Activated naive CD8-positive, alpha-beta T cell treated with anti-CD3 and anti-CD28 coated beads, Interleukin-2, amount 10 ng/mL, durations not matched to agents 7 days and 5 days (primary cell): Measurements from ENCODE around the gene PTPRU. TPM values are rescaled to one million over a fixed set of nuclear protein-coding genes. Genes with fewer than 3 reads are reported as not detected.
"Not testable (repeated sequence)": the region's sequence is repeated elsewhere in the genome, so short reads cannot be mapped to it uniquely, and the experiment has no call there.

Experiments
- ATAC-seq: fragments of 150-1000 bp; cut with Tn5 transposase; one replicate; pipeline ENCODE4 v1.10.0; 2021; ENCODE audit warnings: low read depth, moderate library complexity
- POLR2A ChIA-PET: fragments of 350-600 bp; sonication (Branson Sonifier 250); formaldehyde crosslinking; loops from one replicate; lab custom pipeline; 2021; ENCODE audit warnings: antibody characterized with exemption; lab: Charles Lee
- DNase-seq: peaks from one replicate; pipeline ENCODE4 v3.0.0; 2021
- H3K27ac Mint-ChIP-seq: one replicate; pipeline ENCODE4 v1.8.0; 2022; ENCODE audit warnings: mild to moderate bottlenecking, mixed read lengths
- H3K27me3 Mint-ChIP-seq: one replicate; pipeline ENCODE4 v1.8.0; 2022; ENCODE audit warnings: mild to moderate bottlenecking, moderate library complexity, mixed read lengths
- H3K36me3 Mint-ChIP-seq: one replicate; pipeline ENCODE4 v1.8.0; 2021; ENCODE audit warnings: mild to moderate bottlenecking, mixed read lengths
- H3K4me1 Mint-ChIP-seq: one replicate; pipeline ENCODE4 v1.8.0; 2021; ENCODE audit warnings: mixed read lengths
- H3K4me3 Mint-ChIP-seq: one replicate; pipeline ENCODE4 v1.8.0; 2022; ENCODE audit warnings: mild to moderate bottlenecking, moderate library complexity, mixed read lengths
- H3K9me3 Mint-ChIP-seq: one replicate; pipeline ENCODE4 v1.8.0; 2021; ENCODE audit warnings: mixed read lengths
- total RNA-seq, 2 experiments: library from RNA; stranded (reverse); gene quantifications; one replicate each; pipeline ENCODE4 v1.2.3, GENCODE V29; 2021

Gene PTPRU
- total RNA-seq, 2 experiments from 2014 or later = 0.54 to 0.69 TPM

DNA sequence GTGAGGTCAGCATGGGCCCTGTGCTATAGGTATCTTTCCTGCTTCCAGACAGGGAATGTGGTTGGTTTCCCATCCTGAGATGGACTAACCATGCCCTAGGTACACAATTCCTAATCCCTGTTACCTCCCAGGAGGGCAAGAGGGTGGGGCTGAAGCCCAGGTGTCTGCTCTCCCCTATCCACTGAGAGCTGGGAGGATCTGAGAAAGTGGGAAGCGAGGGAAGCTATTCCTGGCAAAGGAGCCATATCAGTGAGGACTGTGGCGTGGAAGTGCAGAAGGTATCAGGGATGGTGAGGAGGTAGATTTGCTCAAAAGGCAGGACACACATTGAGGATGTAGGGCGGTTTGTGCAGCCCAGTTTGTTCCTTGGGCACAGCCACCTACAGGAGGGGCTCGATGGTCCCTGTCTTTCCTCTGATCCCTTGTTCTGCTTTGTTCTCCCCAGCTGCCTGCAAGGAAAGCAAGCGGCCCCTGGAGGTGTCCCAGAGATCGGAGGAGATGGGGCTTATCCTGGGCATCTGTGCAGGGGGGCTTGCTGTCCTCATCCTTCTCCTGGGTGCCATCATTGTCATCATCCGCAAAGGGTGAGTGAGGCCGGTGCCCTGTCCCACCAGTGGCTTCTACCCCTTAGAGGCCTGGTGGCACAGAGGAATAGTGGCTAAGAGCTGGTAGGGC, 48.1 kb downstream of the PTPRU start:
- H3K27ac Mint-ChIP-seq = no peak overlapping the region
- no peaks in the 10 kb centered on the region for H3K27me3 Mint-ChIP-seq
- no peaks in the 10 kb centered on the region for H3K36me3 Mint-ChIP-seq
- no peaks in the 10 kb centered on the region for H3K9me3 Mint-ChIP-seq
- H3K4me1 Mint-ChIP-seq = peaks cover 4% of the 10 kb centered on the region
- ATAC-seq (no peak), DNase-seq (no peak)
- H3K4me3 Mint-ChIP-seq = no peak overlapping the region
- POLR2A ChIA-PET = no interaction called here

DNA sequence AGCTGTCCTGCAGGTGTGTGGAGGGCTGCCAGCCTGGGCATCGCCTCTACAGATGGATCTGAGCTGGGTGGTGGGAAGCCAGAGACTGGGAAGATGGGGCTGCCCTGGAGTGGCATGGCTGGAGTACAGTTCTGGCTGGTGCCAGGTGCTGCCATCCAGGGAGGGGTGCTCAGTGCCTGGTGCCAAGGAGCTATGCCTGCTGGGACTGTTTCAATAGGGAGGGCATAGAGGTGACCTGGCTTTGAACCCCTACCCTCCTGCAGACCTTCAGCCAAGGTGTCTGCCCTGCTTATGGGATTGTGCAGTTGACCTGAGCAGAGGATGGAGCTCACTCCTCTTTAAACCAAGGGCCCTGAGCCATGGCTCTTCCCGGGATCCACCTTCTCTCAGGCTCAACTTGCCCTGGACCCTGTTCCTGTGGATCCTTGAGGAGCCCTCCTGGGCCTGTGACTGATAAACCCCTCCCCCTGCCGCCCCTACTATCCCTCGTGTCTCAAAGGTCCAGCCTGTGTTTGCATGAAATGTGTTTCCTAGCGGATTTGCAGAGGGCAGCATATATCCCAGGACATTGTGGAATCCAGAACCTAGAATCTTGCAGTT, 48.7 kb downstream of the PTPRU start:
- no peaks in the 10 kb centered on the region for H3K27me3 Mint-ChIP-seq
- no peak overlapping the region for H3K27ac Mint-ChIP-seq
- no peaks in the 10 kb centered on the region for H3K9me3 Mint-ChIP-seq
- DNase-seq (no peak), ATAC-seq (no peak)
- H3K4me1 Mint-ChIP-seq = peaks cover 4% of the 10 kb centered on the region
- no peak overlapping the region for H3K4me3 Mint-ChIP-seq
- no peaks in the 10 kb centered on the region for H3K36me3 Mint-ChIP-seq
- POLR2A ChIA-PET = no interaction called here

DNA sequence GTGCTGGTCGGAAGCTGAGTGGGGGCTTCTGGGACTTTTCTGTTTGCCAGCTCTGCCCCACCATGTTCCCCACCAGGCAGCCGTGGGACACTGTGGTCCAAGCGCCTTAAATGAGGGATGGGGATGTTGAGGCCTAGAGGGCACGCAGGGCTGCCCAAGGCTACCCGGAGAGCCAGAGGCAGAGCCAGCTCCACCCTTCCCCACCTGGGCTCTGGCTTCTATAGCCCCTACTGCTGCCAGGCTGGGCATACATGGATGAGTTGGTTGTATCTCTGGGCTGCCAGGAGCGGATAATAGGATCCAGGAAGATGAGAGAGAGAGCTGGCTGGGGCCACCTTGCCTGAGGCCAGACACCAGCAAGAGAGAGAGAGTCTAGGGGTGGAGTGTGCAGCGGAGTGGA, 49.4 kb downstream of the PTPRU start:
- H3K27me3 Mint-ChIP-seq = no peaks in the 10 kb centered on the region
- H3K36me3 Mint-ChIP-seq = no peaks in the 10 kb centered on the region
- POLR2A ChIA-PET = no interaction called here
- H3K27ac Mint-ChIP-seq = no peak overlapping the region
- H3K9me3 Mint-ChIP-seq = no peaks in the 10 kb centered on the region
- no peak overlapping the region for H3K4me3 Mint-ChIP-seq
- DNase-seq (no peak), ATAC-seq (no peak)
- H3K4me1 Mint-ChIP-seq = peaks cover 4% of the 10 kb centered on the region

DNA sequence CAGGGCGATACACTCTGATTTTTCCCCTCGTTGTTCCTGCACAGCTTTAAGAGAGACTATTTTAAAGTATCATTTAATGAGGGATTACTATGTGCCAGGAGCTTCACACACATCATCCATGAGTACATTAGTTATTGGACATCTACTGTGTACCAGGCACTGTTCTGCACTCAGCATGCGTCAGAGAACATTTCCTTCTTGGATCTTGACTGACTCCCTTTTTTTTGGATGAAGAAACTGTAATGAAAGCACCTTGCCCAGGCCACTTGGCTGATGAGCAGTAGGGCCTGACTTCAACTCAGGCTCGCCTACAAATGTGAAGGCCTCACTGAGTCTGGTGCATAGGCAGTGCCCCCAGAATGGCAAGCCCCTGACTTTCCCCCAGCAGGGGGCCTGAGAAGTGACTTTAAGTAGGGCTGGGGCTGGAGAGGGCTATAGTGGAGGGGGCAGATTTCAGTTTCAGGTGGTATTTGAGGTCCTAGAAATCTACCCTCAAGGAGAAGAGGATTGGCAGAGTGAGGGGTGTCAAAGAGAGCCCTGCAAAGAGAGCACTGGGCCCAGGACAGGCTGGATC, 50.0 kb downstream of the PTPRU start:
- Mint-ChIP-seq H3K36me3 (no peaks in the 10 kb centered on the region), H3K4me3 (no peak overlapping the region), H3K27ac (no peak overlapping the region), H3K4me1 (peaks cover 4% of the 10 kb centered on the region), H3K9me3 (no peaks in the 10 kb centered on the region), H3K27me3 (no peaks in the 10 kb centered on the region)
- ATAC-seq (no peak), DNase-seq (no peak)
- POLR2A ChIA-PET = no interaction called here

DNA sequence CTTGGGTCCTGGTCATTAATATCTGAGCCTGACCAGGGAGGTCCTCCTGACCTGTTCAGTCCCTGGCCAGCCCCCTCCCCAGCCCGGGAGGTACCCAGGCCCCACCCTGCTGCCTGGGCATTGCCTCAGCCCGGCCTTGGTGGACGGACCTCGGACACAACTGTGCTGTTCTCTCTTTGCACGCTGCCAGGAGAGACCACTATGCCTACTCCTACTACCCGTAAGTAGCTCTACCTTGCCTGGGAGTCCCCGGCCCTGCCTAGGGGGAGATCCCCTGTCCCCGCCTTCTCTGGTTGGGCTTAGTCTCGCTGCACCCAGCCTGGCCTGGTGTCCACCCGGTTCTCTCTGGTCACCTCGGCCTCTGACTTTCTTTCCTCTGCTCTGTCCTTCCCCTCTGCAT, 53.2 kb downstream of the PTPRU start:
- POLR2A ChIA-PET = no interaction called here
- no peak for ATAC-seq
- no peak overlapping the region for H3K4me3 Mint-ChIP-seq
- H3K27ac Mint-ChIP-seq = no peak overlapping the region
- peaks cover 3% of the 10 kb centered on the region for H3K27me3 Mint-ChIP-seq
- no peak for DNase-seq
- no peaks in the 10 kb centered on the region for H3K9me3 Mint-ChIP-seq
- H3K36me3 Mint-ChIP-seq = no peaks in the 10 kb centered on the region
- no peaks in the 10 kb centered on the region for H3K4me1 Mint-ChIP-seq

DNA sequence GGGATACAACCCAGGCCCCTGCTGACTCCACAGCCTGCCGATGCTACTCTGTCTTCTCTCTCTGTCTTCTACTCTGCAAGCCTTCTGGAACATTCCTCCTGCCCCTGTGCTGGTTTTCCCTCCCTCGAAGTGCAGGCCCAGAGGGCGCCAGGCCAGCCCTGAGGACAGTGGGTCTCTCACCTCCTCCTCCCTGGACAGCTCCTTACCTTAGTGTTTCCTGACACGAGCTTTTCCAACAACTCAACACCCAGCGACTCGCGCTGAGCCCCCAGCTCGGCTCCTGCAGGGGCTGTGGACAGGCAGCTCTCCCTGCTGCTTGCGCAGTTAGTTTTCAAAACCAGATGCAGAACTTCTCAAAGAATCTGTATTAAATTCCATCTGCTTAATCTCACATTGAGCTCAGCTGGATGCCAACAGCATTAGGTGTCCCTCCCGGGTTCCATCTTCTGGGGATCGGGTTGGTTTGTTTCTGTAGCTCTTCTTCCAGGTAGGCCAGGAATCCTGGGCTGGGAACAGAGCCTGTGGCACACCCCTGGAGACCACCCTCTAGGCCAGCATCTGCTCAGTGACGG, 54.2 kb downstream of the PTPRU start:
- no peaks in the 10 kb centered on the region for H3K4me1 Mint-ChIP-seq

DNA sequence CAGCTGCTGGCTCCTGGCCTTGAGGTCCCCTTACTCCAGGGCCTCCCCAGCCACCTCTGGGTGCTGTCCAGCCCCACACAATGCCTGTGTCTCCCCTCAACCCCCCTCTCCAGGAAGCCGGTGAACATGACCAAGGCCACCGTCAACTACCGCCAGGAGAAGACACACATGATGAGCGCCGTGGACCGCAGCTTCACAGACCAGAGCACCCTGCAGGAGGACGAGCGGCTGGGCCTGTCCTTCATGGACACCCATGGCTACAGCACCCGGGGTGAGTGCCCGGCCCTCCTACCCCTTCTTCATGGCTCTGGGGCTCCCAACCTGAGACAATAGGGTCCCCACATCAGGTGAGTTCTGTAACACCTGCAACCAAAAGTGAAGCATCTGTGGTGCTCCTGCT, 55.4 kb downstream of the PTPRU start:
- no peak overlapping the region for H3K27ac Mint-ChIP-seq
- POLR2A ChIA-PET = no interaction called here
- ATAC-seq = no peak

More for the DNA sequence above, 54.2 kb downstream of the PTPRU start:
- DNase-seq = no peak
- ATAC-seq = no peak
- POLR2A ChIA-PET = no interaction called here
- Mint-ChIP-seq H3K36me3 (no peaks in the 10 kb centered on the region), H3K9me3 (no peaks in the 10 kb centered on the region), H3K27ac (no peak overlapping the region), H3K27me3 (peaks cover 8% of the 10 kb centered on the region), H3K4me3 (no peak overlapping the region)

DNA sequence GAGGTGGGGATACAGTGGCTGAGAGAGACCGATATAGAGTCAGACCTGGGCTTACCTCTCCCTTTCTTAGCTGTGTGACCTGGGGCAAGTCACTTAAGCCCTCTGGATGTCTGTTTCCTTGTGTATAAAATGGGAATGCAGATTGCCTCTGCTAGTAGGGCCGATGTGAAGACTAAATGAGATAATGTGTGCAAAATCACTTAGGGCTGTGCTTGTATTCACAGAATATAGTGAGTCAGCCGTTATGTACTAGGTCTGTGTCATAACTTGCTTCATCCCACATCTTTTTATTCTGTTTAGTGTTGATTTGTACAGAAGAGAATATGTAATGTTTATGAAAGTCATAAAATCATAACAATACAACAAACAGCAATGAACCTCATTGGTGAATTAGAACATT, 56.0 kb downstream of the PTPRU start:
- peaks cover 8% of the 10 kb centered on the region for H3K27me3 Mint-ChIP-seq
- POLR2A ChIA-PET = no interaction called here
- no peak overlapping the region for H3K27ac Mint-ChIP-seq
- no peaks in the 10 kb centered on the region for H3K36me3 Mint-ChIP-seq
- DNase-seq (no peak), ATAC-seq (no peak)
- no peaks in the 10 kb centered on the region for H3K9me3 Mint-ChIP-seq
- H3K4me1 Mint-ChIP-seq = no peaks in the 10 kb centered on the region
- H3K4me3 Mint-ChIP-seq = no peak overlapping the region

More for the DNA sequence above, 55.4 kb downstream of the PTPRU start:
- H3K27me3 Mint-ChIP-seq = peaks cover 8% of the 10 kb centered on the region
- no peaks in the 10 kb centered on the region for H3K36me3 Mint-ChIP-seq
- no peak for DNase-seq
- H3K4me3 Mint-ChIP-seq = no peak overlapping the region
- H3K4me1 Mint-ChIP-seq = no peaks in the 10 kb centered on the region
- no peaks in the 10 kb centered on the region for H3K9me3 Mint-ChIP-seq

DNA sequence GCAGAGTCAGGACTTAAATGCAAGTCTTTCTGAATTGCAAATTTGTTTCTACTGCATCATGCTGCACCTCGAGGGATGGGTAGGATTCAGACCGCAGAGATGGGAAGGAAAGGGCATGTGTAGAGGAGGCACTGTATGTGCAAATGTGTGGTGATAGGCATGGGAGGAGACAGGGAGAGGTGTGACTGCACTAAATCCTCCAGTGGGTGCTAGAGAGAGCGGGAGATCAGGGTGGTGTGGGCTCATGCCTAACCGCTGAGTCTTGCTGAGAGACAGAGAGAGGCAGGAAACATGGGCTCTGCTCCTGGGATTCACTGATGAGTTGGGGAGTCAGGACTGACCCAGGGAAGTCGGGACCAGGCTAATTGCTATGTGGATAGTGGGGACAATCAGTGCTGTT, 61.1 kb downstream of the PTPRU start:
- no peak for ATAC-seq
- H3K27ac Mint-ChIP-seq = no peak overlapping the region
- no peaks in the 10 kb centered on the region for H3K36me3 Mint-ChIP-seq
- H3K4me1 Mint-ChIP-seq = no peaks in the 10 kb centered on the region
- POLR2A ChIA-PET = no interaction called here
- no peaks in the 10 kb centered on the region for H3K9me3 Mint-ChIP-seq
- H3K4me3 Mint-ChIP-seq = no peak overlapping the region
- H3K27me3 Mint-ChIP-seq = peaks cover 21% of the 10 kb centered on the region
- no peak for DNase-seq

DNA sequence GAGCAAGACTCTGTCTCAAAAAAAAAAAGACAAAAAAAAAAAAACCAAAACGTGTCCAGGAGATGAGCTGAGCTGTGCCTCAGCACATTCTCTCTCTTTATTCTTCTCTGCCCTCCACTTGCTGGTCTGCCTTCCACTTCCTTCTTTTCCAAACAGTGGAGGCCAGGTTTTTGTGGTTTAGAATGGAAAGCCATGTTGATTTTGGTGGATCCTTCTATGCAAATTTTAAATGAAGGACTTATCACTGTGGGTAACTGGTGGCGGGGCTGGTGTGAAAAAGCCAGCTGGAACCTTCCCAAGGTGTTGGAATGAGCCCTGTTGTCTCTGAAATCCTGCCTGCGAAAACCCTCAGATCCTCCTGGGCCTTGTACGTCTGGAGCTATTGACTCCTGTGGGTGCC, 61.9 kb downstream of the PTPRU start:
- POLR2A ChIA-PET = no interaction called here
- ATAC-seq = no peak
- Mint-ChIP-seq H3K4me1 (no peaks in the 10 kb centered on the region), H3K36me3 (no peaks in the 10 kb centered on the region), H3K27ac (no peak overlapping the region), H3K9me3 (no peaks in the 10 kb centered on the region), H3K27me3 (peaks cover 21% of the 10 kb centered on the region), H3K4me3 (no peak overlapping the region)
- no peak for DNase-seq

DNA sequence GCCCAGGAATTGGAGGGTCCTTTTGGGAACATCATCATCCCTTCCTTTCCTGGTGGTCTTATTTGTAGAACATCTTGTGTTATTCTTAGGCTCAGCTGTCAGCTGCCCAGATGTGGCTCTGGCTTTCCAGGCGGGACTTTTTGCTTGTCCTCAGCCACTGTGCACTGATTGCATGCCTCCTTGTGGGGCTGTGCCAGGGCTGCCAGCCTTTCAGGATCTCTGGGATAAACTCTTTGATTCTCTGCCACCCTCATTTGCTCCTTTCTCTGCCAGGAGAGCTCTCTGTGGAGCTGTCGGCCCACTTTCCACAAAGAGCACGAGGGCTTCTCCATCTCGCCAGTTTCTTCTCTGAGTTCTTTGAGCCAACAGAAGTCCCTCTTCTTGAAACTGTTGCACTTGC, 63.1 kb downstream of the PTPRU start:
- H3K4me3 Mint-ChIP-seq = no peak overlapping the region
- H3K27ac Mint-ChIP-seq = no peak overlapping the region
- POLR2A ChIA-PET = no interaction called here
- H3K9me3 Mint-ChIP-seq = no peaks in the 10 kb centered on the region
- H3K4me1 Mint-ChIP-seq = no peaks in the 10 kb centered on the region
- no peaks in the 10 kb centered on the region for H3K36me3 Mint-ChIP-seq
- H3K27me3 Mint-ChIP-seq = peaks cover 18% of the 10 kb centered on the region
- DNase-seq = no peak
- no peak for ATAC-seq

DNA sequence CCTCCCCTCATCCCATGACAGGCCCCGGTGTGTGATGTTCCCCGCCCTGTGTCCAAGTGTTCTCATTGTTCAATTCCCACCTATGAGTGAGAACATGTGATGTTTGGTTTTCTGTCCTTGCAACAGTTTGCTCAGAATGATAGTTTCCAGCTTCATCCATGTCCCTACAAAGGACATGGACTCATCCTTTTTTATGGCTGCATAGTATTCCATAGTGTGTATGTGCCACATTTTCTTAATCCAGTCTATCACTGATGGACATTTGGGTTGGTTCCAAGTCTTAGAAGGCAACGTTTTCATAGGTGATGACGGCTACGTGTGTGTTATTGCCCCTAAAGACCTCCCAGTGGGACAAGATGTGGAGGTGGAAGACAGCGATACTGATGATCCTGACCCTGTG, 65.4 kb downstream of the PTPRU start:
- H3K9me3 Mint-ChIP-seq, H3K27ac Mint-ChIP-seq, H3K4me1 Mint-ChIP-seq, ATAC-seq, H3K4me3 Mint-ChIP-seq, DNase-seq, H3K36me3 Mint-ChIP-seq, POLR2A ChIA-PET: not testable (repeated sequence)
- peaks cover 13% of the 10 kb centered on the region for H3K27me3 Mint-ChIP-seq

DNA sequence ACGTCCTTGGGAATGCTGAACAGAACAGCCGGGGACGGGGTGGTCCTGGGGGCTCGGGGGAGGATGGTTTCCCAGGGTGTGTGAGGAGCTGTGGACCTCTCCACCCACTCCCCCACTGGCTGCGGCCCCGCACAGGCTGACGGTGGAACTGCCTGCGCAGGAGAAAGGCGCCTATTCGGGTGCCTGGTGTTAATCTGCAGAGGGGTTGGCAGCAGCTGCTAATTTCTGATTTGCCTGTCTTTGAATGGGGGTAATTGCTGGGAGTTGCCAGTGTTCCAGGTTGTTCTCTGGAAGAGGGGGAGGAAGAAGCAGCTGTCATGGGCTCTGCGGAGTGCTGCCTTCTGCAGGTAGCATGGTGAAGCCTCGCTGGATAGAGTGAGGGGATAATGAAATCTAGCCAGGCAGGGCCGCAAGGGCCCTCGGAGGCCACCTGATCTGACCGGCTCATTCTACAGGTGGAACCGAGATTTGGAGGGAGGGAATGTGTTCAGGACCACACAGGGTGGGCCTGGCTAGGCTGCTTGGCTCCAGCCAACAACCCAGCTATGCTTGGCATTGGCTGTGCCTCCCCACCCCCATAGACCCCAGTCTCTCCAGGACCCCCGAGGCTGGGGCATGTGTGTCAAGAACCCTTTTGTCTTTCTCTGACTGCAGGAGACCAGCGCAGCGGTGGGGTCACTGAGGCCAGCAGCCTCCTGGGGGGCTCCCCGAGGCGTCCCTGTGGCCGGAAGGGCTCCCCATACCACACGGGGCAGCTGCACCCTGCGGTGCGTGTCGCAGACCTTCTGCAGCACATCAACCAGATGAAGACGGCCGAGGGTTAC, 67.1 kb downstream of the PTPRU start:
- no peak overlapping the region for H3K27ac Mint-ChIP-seq

More for the DNA sequence above, 67.1 kb downstream of the PTPRU start:
- Mint-ChIP-seq H3K4me1 (no peaks in the 10 kb centered on the region), H3K4me3 (no peak overlapping the region), H3K36me3 (no peaks in the 10 kb centered on the region), H3K27me3 (peaks cover 9% of the 10 kb centered on the region), H3K9me3 (no peaks in the 10 kb centered on the region)
- ATAC-seq (no peak), DNase-seq (no peak)
- POLR2A ChIA-PET = no interaction called here
